ENCODE data around the gene BIVM.
"Not testable (repeated sequence)": the region's sequence is repeated elsewhere in the genome, so short reads cannot be mapped to it uniquely, and the experiment has no call there.

BIVM gene, protein sequence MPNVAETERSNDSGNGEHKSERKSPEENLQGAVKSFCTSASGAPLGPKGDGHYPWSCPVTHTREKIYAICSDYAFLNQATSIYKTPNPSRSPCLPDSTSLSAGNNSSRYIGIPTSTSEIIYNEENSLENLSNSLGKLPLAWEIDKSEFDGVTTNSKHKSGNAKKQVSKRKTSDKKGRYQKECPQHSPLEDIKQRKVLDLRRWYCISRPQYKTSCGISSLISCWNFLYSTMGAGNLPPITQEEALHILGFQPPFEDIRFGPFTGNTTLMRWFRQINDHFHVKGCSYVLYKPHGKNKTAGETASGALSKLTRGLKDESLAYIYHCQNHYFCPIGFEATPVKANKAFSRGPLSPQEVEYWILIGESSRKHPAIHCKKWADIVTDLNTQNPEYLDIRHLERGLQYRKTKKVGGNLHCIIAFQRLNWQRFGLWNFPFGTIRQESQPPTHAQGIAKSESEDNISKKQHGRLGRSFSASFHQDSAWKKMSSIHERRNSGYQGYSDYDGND

DNA sequence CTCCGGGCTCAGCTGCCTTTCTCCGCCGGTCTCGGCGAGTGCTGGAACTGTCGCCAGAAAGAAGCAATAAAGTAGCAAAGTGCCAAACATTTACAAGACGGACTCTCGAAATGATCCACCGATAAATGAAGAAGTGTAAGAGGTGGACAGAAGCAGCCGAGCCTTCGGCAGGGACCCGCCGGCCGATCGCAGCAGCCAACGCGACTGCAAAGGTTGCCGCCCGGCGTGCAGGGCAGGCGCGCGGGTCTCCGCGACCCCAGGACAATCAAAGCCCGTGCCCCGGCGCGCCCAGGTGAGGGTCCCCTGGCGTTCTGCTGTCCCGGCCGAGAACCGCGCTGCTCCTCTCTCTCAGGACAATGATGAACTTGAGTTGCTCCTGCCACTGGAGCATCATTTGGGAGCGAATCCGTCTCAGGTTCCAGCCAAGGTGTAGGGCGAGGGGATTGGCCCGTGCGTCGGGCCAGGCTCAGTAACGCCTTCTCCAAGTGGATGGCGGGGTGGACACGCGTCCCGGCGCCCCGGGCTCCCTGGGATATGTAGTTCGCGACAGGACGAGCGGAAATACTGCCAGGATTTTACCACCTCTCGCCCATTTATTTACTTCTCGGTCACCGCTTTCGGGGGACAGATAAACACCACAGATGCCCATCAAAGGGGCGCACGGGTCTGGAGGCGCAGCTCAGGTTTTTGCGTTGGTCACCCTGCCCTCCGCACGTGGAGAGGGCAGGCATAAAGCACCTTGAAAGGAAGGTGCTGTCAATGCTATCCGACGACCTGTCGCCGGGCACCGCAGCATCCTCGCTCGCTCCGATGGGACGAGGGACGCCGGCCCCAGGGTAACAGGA is at the start of gene BIVM, which contains the start of gene POGLUT2:
BIVM (plus strand) TSS at position 539 of the 845 bp plus-strand sequence. CDS start 8,149 bp downstream, outside the sequence.
POGLUT2 (minus strand) TSS at position 396 of the 845 bp plus-strand sequence; CDS start at position 90, 306 bp downstream.
- peak; percentile 93 for DNase-seq (ENCODE audit: low spot score)

GRCh38 chr13:102751886-102752285 is 47.0 kb upstream of the BIVM start:
- no peak for DNase-seq (ENCODE audit: low spot score)

DNA sequence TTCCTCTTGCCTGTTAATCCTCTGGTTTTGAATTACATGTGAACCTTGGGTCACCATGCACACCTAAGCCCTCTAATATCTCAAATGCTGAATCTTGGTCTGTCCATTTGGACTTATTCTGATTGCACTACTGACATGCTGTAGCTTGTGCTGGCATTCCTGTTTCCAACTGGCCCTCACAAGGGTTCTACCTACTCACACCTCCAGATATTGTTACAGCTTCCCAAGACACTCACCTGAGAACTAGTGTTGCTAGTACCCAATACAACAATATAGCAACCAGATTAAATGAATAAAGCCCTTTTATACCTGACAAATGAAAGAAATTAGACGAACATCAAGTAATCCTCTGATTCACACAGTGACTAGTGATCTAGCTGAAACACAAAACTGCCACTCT is 41.9 kb upstream of the BIVM start:
- DNase-seq (ENCODE audit: low spot score), result no peak

DNA sequence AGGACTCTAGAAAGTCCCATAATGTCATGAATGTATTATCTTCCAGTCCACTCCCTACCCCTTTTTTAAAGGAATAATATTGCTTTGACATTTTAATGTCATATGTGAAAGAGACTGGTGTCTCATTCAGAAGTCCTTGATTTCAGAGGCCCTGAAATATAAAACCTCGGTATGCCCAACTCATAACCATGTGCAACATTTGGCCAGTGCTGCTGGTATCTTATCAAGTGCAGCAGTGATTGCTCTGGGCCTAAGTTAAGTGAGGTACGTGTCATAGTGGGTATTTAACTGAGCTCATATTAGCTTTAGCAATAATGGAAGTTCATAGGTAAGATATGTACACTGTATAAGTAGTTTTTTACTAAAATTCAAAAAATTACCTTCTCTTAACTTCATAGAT is 40.1 kb upstream of the BIVM start:
- no peak for DNase-seq (ENCODE audit: low spot score)

DNA sequence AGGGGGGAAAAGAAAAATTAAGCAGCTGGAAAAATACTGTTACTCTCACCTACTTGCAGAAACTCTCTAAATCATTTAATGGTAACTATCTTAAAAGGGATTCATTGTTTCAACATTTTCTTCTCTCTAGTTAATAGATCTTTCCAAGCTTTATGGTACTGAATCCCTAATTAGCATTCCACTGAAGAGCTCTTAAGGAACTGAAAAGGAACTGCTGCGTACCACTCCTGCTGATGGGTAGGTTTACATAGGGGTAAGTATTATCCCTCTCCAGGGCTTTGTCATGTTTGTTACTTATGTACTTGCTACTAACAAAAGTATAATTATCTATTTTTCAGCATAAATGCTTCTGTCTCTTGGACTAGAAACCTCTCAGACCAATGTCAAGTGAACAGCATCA is 37.8 kb upstream of the BIVM start:
- DNase-seq (ENCODE audit: low spot score), result no peak

- DNase-seq (ENCODE audit: low spot score), result no peak
These were observed 35.2 kb upstream of the BIVM start for GRCh38 chr13:102763741-102764140.

DNA sequence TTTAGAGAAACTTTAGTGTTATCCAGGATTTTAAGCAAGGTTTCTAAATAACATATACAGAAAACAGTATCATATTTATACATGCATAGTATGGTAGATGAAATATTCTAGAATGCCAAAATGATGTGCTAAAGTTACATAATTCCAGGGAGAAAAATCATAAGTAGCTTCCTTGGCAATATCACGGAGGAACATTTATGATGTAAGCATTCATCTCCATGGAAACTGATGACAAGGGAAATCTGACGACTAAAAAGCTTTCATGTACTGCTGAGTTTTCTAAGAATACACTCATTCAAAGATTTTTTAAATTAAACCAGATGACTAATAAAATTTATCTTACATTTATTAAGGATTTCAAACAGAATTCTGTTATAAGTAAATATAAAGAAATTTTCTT is 30.0 kb upstream of the BIVM start:
- no peak for DNase-seq (ENCODE audit: low spot score)

DNA sequence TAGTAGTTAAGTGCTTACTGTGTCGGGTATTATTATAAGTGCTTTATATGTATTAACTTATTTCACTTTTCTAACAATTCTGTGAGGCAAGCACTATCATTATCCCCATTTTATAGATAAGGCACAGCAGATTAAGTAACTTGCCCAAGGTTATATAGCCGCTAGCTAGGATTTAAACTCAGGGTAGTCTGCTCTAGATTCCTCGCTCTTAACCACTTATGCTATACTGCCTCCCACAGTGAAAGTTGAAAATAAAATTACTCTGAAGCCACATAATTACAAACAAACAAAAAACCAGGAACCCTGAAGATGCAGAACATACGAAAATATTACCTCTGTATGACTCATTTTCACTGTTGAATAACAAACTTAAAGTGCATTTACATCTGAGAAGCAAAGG is 29.2 kb upstream of the BIVM start:
- DNase-seq (ENCODE audit: low spot score), result no peak

DNA sequence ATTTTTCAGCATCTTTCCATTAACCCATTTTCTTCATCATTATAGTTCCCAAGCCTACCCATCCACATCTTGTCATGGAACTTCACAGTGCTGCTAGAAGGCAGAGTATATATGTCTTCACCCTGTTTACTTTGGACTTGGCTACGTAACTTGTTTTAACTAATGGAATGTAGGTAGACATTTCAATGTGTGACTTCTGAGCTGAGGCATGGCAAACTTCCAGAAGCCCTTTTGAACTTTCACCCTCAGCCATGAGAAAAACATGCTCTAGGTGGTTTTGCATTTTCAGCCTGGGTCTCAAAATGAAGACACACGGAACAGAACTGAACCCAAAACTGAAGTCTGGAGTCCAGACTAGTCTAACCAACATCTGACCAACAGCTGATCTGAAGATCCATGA is 28.5 kb upstream of the BIVM start:
- no peak for DNase-seq (ENCODE audit: low spot score)

- DNase-seq (ENCODE audit: low spot score), result no peak
These were observed 27.4 kb upstream of the BIVM start for GRCh38 chr13:102771298-102772041.

DNA sequence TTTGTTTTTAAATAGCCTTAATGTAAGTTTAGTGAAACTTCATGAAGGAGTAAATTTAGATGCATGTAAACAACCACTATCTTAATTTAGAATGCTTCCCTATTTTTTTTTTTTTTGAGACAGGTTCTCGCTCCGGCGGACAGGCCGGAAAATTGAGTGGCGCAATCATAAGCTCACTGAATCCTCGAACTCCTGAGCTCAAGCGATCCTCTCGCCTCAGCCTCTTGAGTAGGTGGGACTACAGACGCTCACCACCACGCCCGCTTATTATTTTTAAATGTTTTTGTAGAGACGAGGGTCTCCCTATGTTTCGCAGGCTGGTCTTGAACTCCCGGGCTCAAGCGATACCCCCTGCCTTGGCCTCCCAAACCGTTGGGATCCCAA is 26.9 kb upstream of the BIVM start:
- DNase-seq (ENCODE audit: low spot score), result no peak

- DNase-seq (ENCODE audit: low spot score), result peak; percentile 86
These were observed 25.3 kb upstream of the BIVM start, which contains the start of gene TEX30 for GRCh38 chr13:102773441-102774213. TSS of gene TEX30 (minus strand) at chr13:102773786. CDS start at chr13:102770026, 3,760 bp downstream.

- DNase-seq (ENCODE audit: low spot score), result no peak
These were observed 24.7 kb upstream of the BIVM start for GRCh38 chr13:102774214-102774568.

- DNase-seq (ENCODE audit: low spot score), result no peak
These were observed 24.1 kb upstream of the BIVM start for GRCh38 chr13:102774591-102775520.

- DNase-seq (ENCODE audit: low spot score), result no peak
These were observed 22.6 kb upstream of the BIVM start for GRCh38 chr13:102776271-102776670.

- no peak for DNase-seq (ENCODE audit: low spot score)
These were observed 21.2 kb upstream of the BIVM start for GRCh38 chr13:102777736-102778135.

- DNase-seq (ENCODE audit: low spot score), result no peak
These were observed 19.3 kb upstream of the BIVM start for GRCh38 chr13:102779436-102780159.

- not testable (repeated sequence) for DNase-seq (ENCODE audit: low spot score)
These were observed 18.3 kb upstream of the BIVM start for GRCh38 chr13:102780656-102781055.

DNA sequence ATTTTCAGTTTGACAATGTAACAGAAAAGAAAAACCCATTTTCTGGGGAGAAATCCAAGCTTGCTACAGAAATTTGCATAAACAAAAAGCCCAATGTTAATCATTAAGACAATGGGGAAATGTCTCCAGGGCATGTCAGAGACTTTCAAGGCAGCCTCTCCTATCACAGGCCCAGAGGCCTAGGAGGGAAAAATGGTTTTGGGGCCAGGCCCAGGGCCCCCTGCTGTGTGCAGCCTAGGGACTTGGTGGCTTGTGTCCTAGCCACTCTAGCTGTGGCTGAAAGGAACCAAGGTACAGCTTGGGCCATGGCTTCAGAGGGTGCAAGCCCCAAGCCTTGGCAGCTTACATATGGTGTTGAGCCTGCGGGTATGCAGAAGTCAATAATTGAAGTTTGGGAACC is 17.3 kb upstream of the BIVM start:
- no peak for DNase-seq (ENCODE audit: low spot score)
